HepG2 (cell line): ENCODE measurements around the gene LAMC3. TPM values are rescaled to one million over a fixed set of nuclear protein-coding genes. Genes with fewer than 3 reads are reported as not detected.

ENCODE experiments used
- BORCS8-MEF2B ChIP-seq: sonication (generic); formaldehyde crosslinking; IDR thresholded peaks from 2 replicates; pipeline ENCODE4 v1.8.0; 2022; ENCODE audit warnings: mild to moderate bottlenecking, missing genetic modification reagents
- EHMT2 ChIP-seq: fragments of 200-600 bp; sonication (generic); IDR thresholded peaks from 2 replicates; pipeline ENCODE4 v1.7.0; 2017; ENCODE audit warnings: antibody characterized with exemption, low read depth, low read length, borderline replicate concordance
- FOXK1 ChIP-seq: sonication (generic); formaldehyde crosslinking; IDR thresholded peaks from 2 replicates; pipeline ENCODE4 v1.4.0; 2020; ENCODE audit warnings: low read depth, missing genetic modification reagents, borderline replicate concordance
- TOE1 ChIP-seq: sonication (generic); formaldehyde crosslinking; IDR thresholded peaks from 2 replicates; pipeline ENCODE4 v1.4.0; 2020; ENCODE audit warnings: mild to moderate bottlenecking, missing genetic modification reagents
- ZNF543 ChIP-seq: sonication (generic); formaldehyde crosslinking; IDR thresholded peaks from 2 replicates; pipeline ENCODE4 v1.4.0; 2020; ENCODE audit warnings: mild to moderate bottlenecking, missing genetic modification reagents
- ZNF777 ChIP-seq: sonication (generic); formaldehyde crosslinking; IDR thresholded peaks from 2 replicates; pipeline ENCODE4 v1.4.0; 2020; ENCODE audit warnings: missing genetic modification reagents
- polyA plus RNA-seq, 8 experiments: library from polyadenylated mRNA; depleted of rRNA in 3 of 8; stranded (reverse) in 7 of 8; unstranded in 1 of 8; fragments of >200 nt; fragmentation: Illumina TruSeq in 4 of 8; extraction: Trizol in 4 of 8; gene quantifications; 2 replicates each; pipeline versions ENCODE4 v1.2.1 to v1.2.3, GENCODE V29; 2011 to 2016; ENCODE audit warnings: low read depth in 4 of 8, missing spikeins in 1 of 8, mixed read lengths in 1 of 8; ENCODE audit not compliant: insufficient read depth in 1 of 8
- total RNA-seq, 5 experiments: library from RNA; depleted of rRNA; stranded (reverse); fragments of >200 nt; fragmentation: Illumina TruSeq; extraction: Trizol; gene quantifications; 2 replicates each; pipeline ENCODE4 v1.2.3, GENCODE V29; 2016; ENCODE audit warnings: low read depth in 1 of 5
- TF ChIP-seq, protein P1 (sequence below), 2 experiments: sonication (generic) in 1 of 2; formaldehyde crosslinking in 1 of 2; IDR thresholded peaks; 2 replicates each; pipeline versions ENCODE4 v1.4.0 to v1.6.1; 2018 to 2020; ENCODE audit warnings: missing genetic modification reagents in 2 of 2, borderline replicate concordance in 1 of 2, low read depth in 1 of 2, mild to moderate bottlenecking in 1 of 2, missing biosample characterization in 1 of 2
- TF ChIP-seq, protein P2 (sequence below): sonication (generic); formaldehyde crosslinking; IDR thresholded peaks from 2 replicates; pipeline ENCODE4 v1.4.0; 2020; ENCODE audit warnings: missing genetic modification reagents
- TF ChIP-seq, protein P3 (sequence below): sonication (generic); formaldehyde crosslinking; IDR thresholded peaks from 2 replicates; pipeline ENCODE4 v1.4.0; 2020; ENCODE audit warnings: missing genetic modification reagents
- TF ChIP-seq, protein P4 (sequence below): sonication (generic); formaldehyde crosslinking; IDR thresholded peaks from 2 replicates; pipeline ENCODE4 v1.5.1; 2020; ENCODE audit warnings: mild to moderate bottlenecking, missing genetic modification reagents, moderate library complexity
- TF ChIP-seq, protein P5 (sequence below): IDR thresholded peaks from 2 replicates; pipeline ENCODE4 v1.6.1; 2016; ENCODE audit warnings: control low read depth

The LAMC3 gene
- total and polyA plus RNA-seq, 2 of the 13 experiments (the other 11 are each of a cell fraction or from before 2014, with no cell fraction given), result 0.07 to 0.57 TPM

DNA sequence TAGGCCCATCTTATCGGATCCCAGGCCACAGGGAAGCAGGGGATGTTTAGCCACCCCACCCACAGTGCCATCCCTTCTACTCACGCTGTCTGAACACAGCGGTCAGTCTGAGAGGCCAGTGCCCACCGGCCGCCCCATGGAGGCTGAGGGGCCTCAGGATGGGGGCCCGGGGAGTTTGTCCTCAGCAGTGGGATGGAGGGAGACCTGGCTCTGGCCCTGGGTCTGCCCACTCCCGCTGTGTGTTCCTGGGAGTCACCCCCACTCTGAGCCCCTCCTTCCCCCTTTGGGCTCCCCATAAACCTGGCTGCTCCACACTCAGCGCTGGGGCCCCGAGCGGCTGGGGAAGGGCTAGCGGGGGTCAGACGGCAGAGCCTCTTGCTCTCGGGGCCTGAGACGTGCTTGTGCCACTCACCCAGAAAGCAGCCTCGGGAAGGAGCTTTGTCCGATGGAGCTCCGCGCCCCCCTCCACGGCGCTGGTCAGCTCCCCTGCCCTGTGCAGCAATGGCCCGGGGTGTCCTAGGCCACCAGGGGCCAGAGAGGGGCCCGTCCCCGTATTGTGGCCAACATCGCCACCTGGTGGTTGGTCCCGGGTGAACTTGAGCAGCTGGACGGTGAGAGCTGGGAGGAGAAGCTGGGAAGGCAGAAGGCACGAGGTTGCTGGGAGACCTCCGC, 10.9 kb upstream of the LAMC3 start (continued):
- TF ChIP-seq, protein P1, sequence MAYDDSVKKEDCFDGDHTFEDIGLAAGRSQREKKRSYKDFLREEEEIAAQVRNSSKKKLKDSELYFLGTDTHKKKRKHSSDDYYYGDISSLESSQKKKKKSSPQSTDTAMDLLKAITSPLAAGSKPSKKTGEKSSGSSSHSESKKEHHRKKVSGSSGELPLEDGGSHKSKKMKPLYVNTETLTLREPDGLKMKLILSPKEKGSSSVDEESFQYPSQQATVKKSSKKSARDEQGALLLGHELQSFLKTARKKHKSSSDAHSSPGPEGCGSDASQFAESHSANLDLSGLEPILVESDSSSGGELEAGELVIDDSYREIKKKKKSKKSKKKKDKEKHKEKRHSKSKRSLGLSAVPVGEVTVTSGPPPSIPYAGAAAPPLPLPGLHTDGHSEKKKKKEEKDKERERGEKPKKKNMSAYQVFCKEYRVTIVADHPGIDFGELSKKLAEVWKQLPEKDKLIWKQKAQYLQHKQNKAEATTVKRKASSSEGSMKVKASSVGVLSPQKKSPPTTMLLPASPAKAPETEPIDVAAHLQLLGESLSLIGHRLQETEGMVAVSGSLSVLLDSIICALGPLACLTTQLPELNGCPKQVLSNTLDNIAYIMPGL (CRISPR knock-in tag; IDR thresholded peaks at IDR 0.05; ENCODE audit: borderline replicate concordance in 1 of 2, low read depth in 1 of 2), result 0 out of 4 replicates have a peak, but pooled peaks of 1 of the 2 experiments have one; percentile 28
- TF ChIP-seq, protein P2, sequence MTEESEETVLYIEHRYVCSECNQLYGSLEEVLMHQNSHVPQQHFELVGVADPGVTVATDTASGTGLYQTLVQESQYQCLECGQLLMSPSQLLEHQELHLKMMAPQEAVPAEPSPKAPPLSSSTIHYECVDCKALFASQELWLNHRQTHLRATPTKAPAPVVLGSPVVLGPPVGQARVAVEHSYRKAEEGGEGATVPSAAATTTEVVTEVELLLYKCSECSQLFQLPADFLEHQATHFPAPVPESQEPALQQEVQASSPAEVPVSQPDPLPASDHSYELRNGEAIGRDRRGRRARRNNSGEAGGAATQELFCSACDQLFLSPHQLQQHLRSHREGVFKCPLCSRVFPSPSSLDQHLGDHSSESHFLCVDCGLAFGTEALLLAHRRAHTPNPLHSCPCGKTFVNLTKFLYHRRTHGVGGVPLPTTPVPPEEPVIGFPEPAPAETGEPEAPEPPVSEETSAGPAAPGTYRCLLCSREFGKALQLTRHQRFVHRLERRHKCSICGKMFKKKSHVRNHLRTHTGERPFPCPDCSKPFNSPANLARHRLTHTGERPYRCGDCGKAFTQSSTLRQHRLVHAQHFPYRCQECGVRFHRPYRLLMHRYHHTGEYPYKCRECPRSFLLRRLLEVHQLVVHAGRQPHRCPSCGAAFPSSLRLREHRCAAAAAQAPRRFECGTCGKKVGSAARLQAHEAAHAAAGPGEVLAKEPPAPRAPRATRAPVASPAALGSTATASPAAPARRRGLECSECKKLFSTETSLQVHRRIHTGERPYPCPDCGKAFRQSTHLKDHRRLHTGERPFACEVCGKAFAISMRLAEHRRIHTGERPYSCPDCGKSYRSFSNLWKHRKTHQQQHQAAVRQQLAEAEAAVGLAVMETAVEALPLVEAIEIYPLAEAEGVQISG (CRISPR knock-in tag), result 0 out of 2 replicates have a peak, but pooled peaks have one; percentile 33
- TF ChIP-seq ZNF777 (peak; percentile 20; the same call in 1 of the 2 replicates), BORCS8-MEF2B (CRISPR knock-in tag) (peak; percentile 56; the same call in 1 of the 2 replicates), ZNF543 (CRISPR knock-in tag) (no peak), EHMT2 (no peak), FOXK1 (no peak), TOE1 (CRISPR knock-in tag) (no peak)
- TF ChIP-seq, protein P3, sequence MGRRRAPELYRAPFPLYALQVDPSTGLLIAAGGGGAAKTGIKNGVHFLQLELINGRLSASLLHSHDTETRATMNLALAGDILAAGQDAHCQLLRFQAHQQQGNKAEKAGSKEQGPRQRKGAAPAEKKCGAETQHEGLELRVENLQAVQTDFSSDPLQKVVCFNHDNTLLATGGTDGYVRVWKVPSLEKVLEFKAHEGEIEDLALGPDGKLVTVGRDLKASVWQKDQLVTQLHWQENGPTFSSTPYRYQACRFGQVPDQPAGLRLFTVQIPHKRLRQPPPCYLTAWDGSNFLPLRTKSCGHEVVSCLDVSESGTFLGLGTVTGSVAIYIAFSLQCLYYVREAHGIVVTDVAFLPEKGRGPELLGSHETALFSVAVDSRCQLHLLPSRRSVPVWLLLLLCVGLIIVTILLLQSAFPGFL (CRISPR knock-in tag), result no peak
- TF ChIP-seq, protein P4, sequence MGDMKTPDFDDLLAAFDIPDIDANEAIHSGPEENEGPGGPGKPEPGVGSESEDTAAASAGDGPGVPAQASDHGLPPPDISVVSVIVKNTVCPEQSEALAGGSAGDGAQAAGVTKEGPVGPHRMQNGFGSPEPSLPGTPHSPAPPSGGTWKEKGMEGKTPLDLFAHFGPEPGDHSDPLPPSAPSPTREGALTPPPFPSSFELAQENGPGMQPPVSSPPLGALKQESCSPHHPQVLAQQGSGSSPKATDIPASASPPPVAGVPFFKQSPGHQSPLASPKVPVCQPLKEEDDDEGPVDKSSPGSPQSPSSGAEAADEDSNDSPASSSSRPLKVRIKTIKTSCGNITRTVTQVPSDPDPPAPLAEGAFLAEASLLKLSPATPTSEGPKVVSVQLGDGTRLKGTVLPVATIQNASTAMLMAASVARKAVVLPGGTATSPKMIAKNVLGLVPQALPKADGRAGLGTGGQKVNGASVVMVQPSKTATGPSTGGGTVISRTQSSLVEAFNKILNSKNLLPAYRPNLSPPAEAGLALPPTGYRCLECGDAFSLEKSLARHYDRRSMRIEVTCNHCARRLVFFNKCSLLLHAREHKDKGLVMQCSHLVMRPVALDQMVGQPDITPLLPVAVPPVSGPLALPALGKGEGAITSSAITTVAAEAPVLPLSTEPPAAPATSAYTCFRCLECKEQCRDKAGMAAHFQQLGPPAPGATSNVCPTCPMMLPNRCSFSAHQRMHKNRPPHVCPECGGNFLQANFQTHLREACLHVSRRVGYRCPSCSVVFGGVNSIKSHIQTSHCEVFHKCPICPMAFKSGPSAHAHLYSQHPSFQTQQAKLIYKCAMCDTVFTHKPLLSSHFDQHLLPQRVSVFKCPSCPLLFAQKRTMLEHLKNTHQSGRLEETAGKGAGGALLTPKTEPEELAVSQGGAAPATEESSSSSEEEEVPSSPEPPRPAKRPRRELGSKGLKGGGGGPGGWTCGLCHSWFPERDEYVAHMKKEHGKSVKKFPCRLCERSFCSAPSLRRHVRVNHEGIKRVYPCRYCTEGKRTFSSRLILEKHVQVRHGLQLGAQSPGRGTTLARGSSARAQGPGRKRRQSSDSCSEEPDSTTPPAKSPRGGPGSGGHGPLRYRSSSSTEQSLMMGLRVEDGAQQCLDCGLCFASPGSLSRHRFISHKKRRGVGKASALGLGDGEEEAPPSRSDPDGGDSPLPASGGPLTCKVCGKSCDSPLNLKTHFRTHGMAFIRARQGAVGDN (CRISPR knock-in tag), result peak; percentile 51
- TF ChIP-seq, protein P5, sequence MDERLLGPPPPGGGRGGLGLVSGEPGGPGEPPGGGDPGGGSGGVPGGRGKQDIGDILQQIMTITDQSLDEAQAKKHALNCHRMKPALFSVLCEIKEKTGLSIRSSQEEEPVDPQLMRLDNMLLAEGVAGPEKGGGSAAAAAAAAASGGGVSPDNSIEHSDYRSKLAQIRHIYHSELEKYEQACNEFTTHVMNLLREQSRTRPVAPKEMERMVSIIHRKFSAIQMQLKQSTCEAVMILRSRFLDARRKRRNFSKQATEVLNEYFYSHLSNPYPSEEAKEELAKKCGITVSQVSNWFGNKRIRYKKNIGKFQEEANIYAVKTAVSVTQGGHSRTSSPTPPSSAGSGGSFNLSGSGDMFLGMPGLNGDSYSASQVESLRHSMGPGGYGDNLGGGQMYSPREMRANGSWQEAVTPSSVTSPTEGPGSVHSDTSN (CRISPR knock-in tag), result no peak
